DMS53 treated with DMSO at 0.1 percent for 48 hours (cell line): Measurements from ENCODE around the gene MAVS.
"Not testable (repeated sequence)": the region's sequence is repeated elsewhere in the genome, so short reads cannot be mapped to it uniquely, and the experiment has no call there.

ENCODE experiments used
- DNase-seq: peaks from one replicate; lab custom pipeline; 2025; ENCODE audit not compliant: unreplicated experiment; lab: John Stamatoyannopoulos, UW

MAVS gene

GRCh38 chr20:3814928-3815495 is 31.6 kb upstream of the MAVS start:
- no peak for DNase-seq

GRCh38 chr20:3815703-3816315 is 30.8 kb upstream of the MAVS start:
- no peak for DNase-seq

GRCh38 chr20:3818155-3819151 is 28.2 kb upstream of the MAVS start:
- DNase-seq: peak; percentile 88

- no peak for DNase-seq
These were observed 27.1 kb upstream of the MAVS start for GRCh38 chr20:3819411-3820047.

GRCh38 chr20:3820048-3820900 is 26.4 kb upstream of the MAVS start, which contains the start of gene AP5S1:
AP5S1 (plus strand) TSS chr20:3820547; CDS start chr20:3822118, 1,571 bp downstream.
- peak; percentile 88 for DNase-seq

GRCh38 chr20:3820901-3821727 is 25.5 kb upstream of the MAVS start:
- DNase-seq: no peak

- no peak for DNase-seq
These were observed 24.6 kb upstream of the MAVS start for GRCh38 chr20:3821996-3822395.

- no peak for DNase-seq
These were observed 22.8 kb upstream of the MAVS start for GRCh38 chr20:3823881-3824280.

GRCh38 chr20:3825526-3825925 is 21.1 kb upstream of the MAVS start:
- DNase-seq: no peak

GRCh38 chr20:3826420-3826819 is 20.2 kb upstream of the MAVS start:
- no peak for DNase-seq

- no peak for DNase-seq
These were observed 17.8 kb upstream of the MAVS start for GRCh38 chr20:3828798-3829197.

GRCh38 chr20:3829891-3830290 is 16.7 kb upstream of the MAVS start:
- not testable (repeated sequence) for DNase-seq

GRCh38 chr20:3836132-3836531 is 10.5 kb upstream of the MAVS start:
- DNase-seq: no peak

- no peak for DNase-seq
These were observed 7.3 kb upstream of the MAVS start for GRCh38 chr20:3839328-3839727.

- DNase-seq: not testable (repeated sequence)
These were observed 6.4 kb upstream of the MAVS start for GRCh38 chr20:3840201-3840600.

- DNase-seq: no peak
These were observed 4.2 kb upstream of the MAVS start for GRCh38 chr20:3842348-3842930.

- no peak for DNase-seq
These were observed 3.1 kb upstream of the MAVS start for GRCh38 chr20:3843490-3843889.

GRCh38 chr20:3843990-3844619 is 2.5 kb upstream of the MAVS start:
- DNase-seq: not testable (repeated sequence)

GRCh38 chr20:3846378-3846739 is 275 bp upstream of the MAVS start:
- DNase-seq: no peak
